DND-41 (cell line): ENCODE data around the gene TBCD.

Experiments
- ATAC-seq: fragments of 200-7000 bp; cut with Tn5 transposase; 3 replicates; pipeline ENCODE4 v1.9.1; 2021; ENCODE audit warnings: low read depth; ENCODE audit not compliant: insufficient read depth
- DNase-seq: peaks from one replicate; pipeline ENCODE4 v3.0.0-alpha.2; 2020
- H2AFZ ChIP-seq: 2 replicates; pipeline ENCODE4 v1.6.0; 2012; ENCODE audit warnings: low read depth, low read length
- H3K27ac ChIP-seq: 2 replicates; pipeline ENCODE4 v1.5.1; 2012; ENCODE audit warnings: low read length, inconsistent platforms
- H3K27me3 ChIP-seq: fragments of 200-600 bp; sonication (generic); 2 replicates; pipeline ENCODE4 v1.6.0; 2012; ENCODE audit warnings: low read length, mild to moderate bottlenecking, inconsistent platforms; ENCODE audit not compliant: insufficient read depth, poor library complexity
- H3K36me3 ChIP-seq: 2 replicates; pipeline ENCODE4 v1.5.1; 2012; ENCODE audit warnings: low read length, inconsistent platforms; ENCODE audit not compliant: insufficient read depth
- H3K4me1 ChIP-seq: 2 replicates; pipeline ENCODE4 v1.5.1; 2012; ENCODE audit warnings: mild to moderate bottlenecking, low read length; ENCODE audit not compliant: insufficient read depth
- H3K4me2 ChIP-seq: 2 replicates; pipeline ENCODE4 v1.6.0; 2012; ENCODE audit warnings: mild to moderate bottlenecking, moderate library complexity, low read length, inconsistent platforms; ENCODE audit not compliant: insufficient read depth
- H3K4me3 ChIP-seq, 2 experiments: fragments of 200-600 bp in 1 of 2; shearing (Covaris generic) in 1 of 2; 2 replicates each; pipeline ENCODE4 v1.5.1; 2012 to 2016; ENCODE audit warnings: inconsistent platforms in 2 of 2, low read length in 2 of 2, mild to moderate bottlenecking in 2 of 2, low read depth in 1 of 2, moderate library complexity in 1 of 2
- H3K79me2 ChIP-seq: 2 replicates; pipeline ENCODE4 v1.6.0; 2012; ENCODE audit warnings: low read length, inconsistent platforms; ENCODE audit not compliant: insufficient read depth
- H3K9ac ChIP-seq: 2 replicates; pipeline ENCODE4 v1.6.0; 2012; ENCODE audit warnings: low read depth, mild to moderate bottlenecking, inconsistent platforms, low read length, moderate library complexity
- H3K9me3 ChIP-seq: 2 replicates; pipeline ENCODE4 v1.5.1; 2012; ENCODE audit warnings: low read length, moderate library complexity, mild to moderate bottlenecking, inconsistent platforms; ENCODE audit not compliant: insufficient read depth, severe bottlenecking
- H4K20me1 ChIP-seq: 2 replicates; pipeline ENCODE4 v1.6.0; 2012; ENCODE audit warnings: low read length; ENCODE audit not compliant: insufficient read depth
- EZH2 ChIP-seq: IDR thresholded peaks from 3 replicates; pipeline ENCODE4 v1.6.1; 2012; ENCODE audit warnings: borderline replicate concordance, low read depth, mild to moderate bottlenecking, moderate library complexity, low read length, inconsistent platforms; ENCODE audit not compliant: severe bottlenecking
- TF ChIP-seq, protein P1 (sequence below): IDR thresholded peaks from 2 replicates; pipeline ENCODE4 v1.5.1; 2012; ENCODE audit warnings: borderline replicate concordance, low read length, moderate library complexity, mild to moderate bottlenecking; ENCODE audit not compliant: poor library complexity, severe bottlenecking; ENCODE audit errors: extremely low read depth

The TBCD gene

DNA sequence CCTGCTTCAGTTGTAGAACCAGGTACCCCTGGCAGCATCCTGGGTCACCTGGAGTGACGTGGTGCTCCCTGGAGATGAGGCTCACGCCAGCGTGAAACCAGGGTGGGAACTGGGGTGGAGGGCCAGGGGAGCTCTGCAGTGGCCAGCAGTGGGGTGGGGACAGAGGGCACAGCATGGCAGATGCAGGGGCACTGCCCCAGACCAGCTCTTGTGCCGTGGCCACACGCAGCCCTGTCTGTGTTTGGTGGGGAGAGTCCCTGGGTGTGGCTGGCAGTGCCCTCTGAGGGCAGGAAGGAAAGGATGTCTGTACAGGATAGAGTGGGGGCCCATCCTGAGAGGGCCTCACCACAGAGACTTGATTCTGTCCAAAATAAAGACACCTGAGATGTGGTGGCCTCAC is 63.5 kb downstream of the TBCD start:
- Histone ChIP-seq H3K9me3 (peaks cover 12% of the 10 kb centered on the region), H4K20me1 (0 out of 2 replicates have a peak, but pooled peaks cover 4% of the 10 kb centered on the region), H3K27ac (peak overlapping the region; percentile 0; the same call in 1 of the 2 replicates), H3K36me3 (peaks cover 83% of the 10 kb centered on the region), H2AFZ (no peak overlapping the region), H3K27me3 (no peaks in the 10 kb centered on the region), H3K9ac (no peak overlapping the region), H3K4me3 (no peak overlapping the region), H3K4me2 (no peak overlapping the region), H3K4me1 (no peaks in the 10 kb centered on the region), H3K79me2 (peaks cover 8% of the 10 kb centered on the region)
- no peak for ATAC-seq
- no peak for DNase-seq
- TF ChIP-seq, protein P1, sequence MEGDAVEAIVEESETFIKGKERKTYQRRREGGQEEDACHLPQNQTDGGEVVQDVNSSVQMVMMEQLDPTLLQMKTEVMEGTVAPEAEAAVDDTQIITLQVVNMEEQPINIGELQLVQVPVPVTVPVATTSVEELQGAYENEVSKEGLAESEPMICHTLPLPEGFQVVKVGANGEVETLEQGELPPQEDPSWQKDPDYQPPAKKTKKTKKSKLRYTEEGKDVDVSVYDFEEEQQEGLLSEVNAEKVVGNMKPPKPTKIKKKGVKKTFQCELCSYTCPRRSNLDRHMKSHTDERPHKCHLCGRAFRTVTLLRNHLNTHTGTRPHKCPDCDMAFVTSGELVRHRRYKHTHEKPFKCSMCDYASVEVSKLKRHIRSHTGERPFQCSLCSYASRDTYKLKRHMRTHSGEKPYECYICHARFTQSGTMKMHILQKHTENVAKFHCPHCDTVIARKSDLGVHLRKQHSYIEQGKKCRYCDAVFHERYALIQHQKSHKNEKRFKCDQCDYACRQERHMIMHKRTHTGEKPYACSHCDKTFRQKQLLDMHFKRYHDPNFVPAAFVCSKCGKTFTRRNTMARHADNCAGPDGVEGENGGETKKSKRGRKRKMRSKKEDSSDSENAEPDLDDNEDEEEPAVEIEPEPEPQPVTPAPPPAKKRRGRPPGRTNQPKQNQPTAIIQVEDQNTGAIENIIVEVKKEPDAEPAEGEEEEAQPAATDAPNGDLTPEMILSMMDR, result no peak
- no peak for TF ChIP-seq EZH2

DNA sequence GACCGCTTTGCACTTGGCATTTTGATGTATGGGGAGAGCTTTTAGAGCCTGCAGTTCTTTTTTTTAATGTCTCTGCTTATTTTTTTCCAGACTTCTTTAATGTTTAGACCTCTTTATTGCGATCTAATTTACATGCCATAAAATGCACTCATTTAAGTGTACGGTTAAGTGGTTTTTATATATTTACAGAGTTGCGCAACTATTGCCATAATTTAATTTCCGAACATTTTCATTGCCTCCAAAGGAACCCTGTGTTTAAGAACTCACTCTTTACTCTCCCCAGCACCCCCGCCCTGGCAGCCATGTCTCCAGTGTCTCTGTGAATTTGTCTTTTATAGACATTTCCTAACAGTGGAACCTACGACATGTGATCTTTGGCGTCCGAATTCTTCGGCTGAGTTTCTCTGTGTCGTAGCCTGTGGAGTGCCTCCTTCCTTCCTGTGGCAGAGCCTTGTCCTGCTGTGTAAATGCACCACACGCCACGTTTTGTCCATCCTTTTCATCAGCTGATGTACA is 64.0 kb downstream of the TBCD start:
- Histone ChIP-seq H3K4me3 (no peak overlapping the region), H4K20me1 (0 out of 2 replicates have a peak, but pooled peaks cover 4% of the 10 kb centered on the region), H3K4me2 (no peak overlapping the region), H3K9ac (no peak overlapping the region), H2AFZ (no peak overlapping the region), H3K9me3 (peaks cover 13% of the 10 kb centered on the region), H3K4me1 (no peaks in the 10 kb centered on the region), H3K27me3 (no peaks in the 10 kb centered on the region), H3K79me2 (peaks cover 12% of the 10 kb centered on the region), H3K36me3 (peaks cover 81% of the 10 kb centered on the region), H3K27ac (no peak overlapping the region; the same call in 1 of the 2 replicates)
- DNase-seq (no peak), ATAC-seq (no peak)
- TF ChIP-seq, protein P1, result no peak
- TF ChIP-seq EZH2, result no peak

DNA sequence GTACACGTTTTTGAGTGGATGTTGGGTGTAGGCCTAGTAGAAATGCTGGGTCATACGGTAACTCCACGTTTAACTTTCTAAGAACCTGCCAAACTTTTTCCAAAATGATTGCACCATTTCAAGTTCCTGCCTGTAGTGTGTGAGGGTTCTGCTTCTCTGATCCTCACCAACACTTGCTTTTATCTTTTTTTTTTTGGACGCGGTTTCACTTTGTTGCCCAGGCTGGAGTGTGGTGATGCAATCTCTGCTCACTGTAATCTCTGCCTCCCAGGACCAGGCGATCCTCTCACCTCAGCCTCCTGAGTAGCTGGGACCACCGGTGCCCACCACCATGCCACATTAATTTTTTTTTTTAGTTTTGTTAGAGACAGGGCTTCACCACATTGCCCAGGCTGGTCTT is 64.5 kb downstream of the TBCD start:
- peak; percentile 24 for DNase-seq
- TF ChIP-seq, protein P1, result no peak
- TF ChIP-seq EZH2, result no peak

DNA sequence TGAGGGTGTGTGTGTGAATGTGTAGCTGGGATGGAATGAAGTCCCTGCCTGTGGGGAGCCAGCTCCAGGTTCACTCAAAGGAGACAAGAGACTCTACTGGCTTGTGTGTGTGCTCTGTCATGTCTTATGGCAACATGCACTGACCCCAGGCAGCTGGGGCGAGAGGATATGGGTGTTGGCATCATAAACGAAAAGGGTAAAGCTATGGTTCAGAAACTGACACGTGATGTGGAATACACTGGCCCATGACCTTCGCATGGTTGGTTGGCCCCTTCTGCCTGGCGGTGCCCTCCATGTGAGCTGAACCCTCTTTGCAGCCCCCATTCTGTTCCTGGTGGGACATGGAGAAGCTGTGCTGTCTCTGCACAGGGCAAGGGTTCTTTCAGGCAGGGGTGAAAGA is 66.1 kb downstream of the TBCD start:
- Histone ChIP-seq H3K9ac (no peak overlapping the region), H3K9me3 (peaks cover 13% of the 10 kb centered on the region), H3K36me3 (peaks cover 82% of the 10 kb centered on the region), H3K79me2 (peaks cover 13% of the 10 kb centered on the region), H3K4me3 (no peak overlapping the region), H3K27me3 (no peaks in the 10 kb centered on the region), H4K20me1 (0 out of 2 replicates have a peak, but pooled peaks cover 4% of the 10 kb centered on the region), H3K4me2 (no peak overlapping the region), H3K4me1 (no peaks in the 10 kb centered on the region), H2AFZ (no peak overlapping the region), H3K27ac (no peak overlapping the region)
- TF ChIP-seq, protein P1, result no peak
- TF ChIP-seq EZH2, result no peak
- ATAC-seq (no peak), DNase-seq (no peak)

More for the DNA sequence above, 64.5 kb downstream of the TBCD start:
- no peak overlapping the region for H3K4me3 ChIP-seq
- no peaks in the 10 kb centered on the region for H3K27me3 ChIP-seq
- no peak overlapping the region; the same call in 1 of the 2 replicates for H3K27ac ChIP-seq
- H3K4me1 ChIP-seq, result no peaks in the 10 kb centered on the region
- no peak overlapping the region for H3K9ac ChIP-seq
- H3K4me2 ChIP-seq, result no peak overlapping the region
- H3K79me2 ChIP-seq, result peaks cover 13% of the 10 kb centered on the region
- H3K9me3 ChIP-seq, result peaks cover 13% of the 10 kb centered on the region
- H3K36me3 ChIP-seq, result peaks cover 82% of the 10 kb centered on the region
- 0 out of 3 replicates have a peak, but pooled peaks have one; percentile 42 for ATAC-seq
- 0 out of 2 replicates have a peak, but pooled peaks cover 4% of the 10 kb centered on the region for H4K20me1 ChIP-seq
- no peak overlapping the region for H2AFZ ChIP-seq
